SK-N-SH (cell line): ENCODE measurements around the gene C18orf63.

ENCODE experiments used
- EP300 ChIP-seq, 2 experiments: IDR thresholded peaks; 2 replicates each; pipeline versions ENCODE4 v1.4.0 to v1.6.1; 2012; ENCODE audit warnings: borderline replicate concordance in 1 of 2, low read depth in 1 of 2, low read length in 1 of 2
- EZH2phosphoT487 ChIP-seq: fragments of 200-600 bp; sonication (generic); IDR thresholded peaks from 2 replicates; pipeline ENCODE4 v1.6.1; 2017; ENCODE audit warnings: low read depth, mixed run types, mild to moderate bottlenecking, antibody characterized with exemption, moderate library complexity, borderline replicate concordance
- GATA2 ChIP-seq: sonication (generic); formaldehyde crosslinking; IDR thresholded peaks from 2 replicates; pipeline ENCODE4 v1.5.0; 2020; ENCODE audit warnings: mild to moderate bottlenecking, missing genetic modification reagents
- PBX3 ChIP-seq: IDR thresholded peaks from 2 replicates; pipeline ENCODE4; 2012
- RAD21 ChIP-seq: IDR thresholded peaks from 2 replicates; pipeline ENCODE4 v1.6.1; 2012; ENCODE audit warnings: mild to moderate bottlenecking, low read length
- REST ChIP-seq: IDR thresholded peaks from 2 replicates; pipeline ENCODE4 v1.6.1; 2012; ENCODE audit warnings: mild to moderate bottlenecking, low read depth, low read length, moderate library complexity
- TF ChIP-seq, protein P1 (sequence below): fragments of 200-600 bp; sonication (generic); IDR thresholded peaks from 2 replicates; pipeline ENCODE4 v1.6.1; 2017; ENCODE audit warnings: antibody characterized with exemption, mild to moderate bottlenecking, moderate library complexity
- TF ChIP-seq, protein P2 (sequence below): IDR thresholded peaks from 2 replicates; pipeline ENCODE4 v1.4.0; 2012; ENCODE audit warnings: low read depth

- TF ChIP-seq PBX3 (no peak), EZH2phosphoT487 (no peak), RAD21 (no peak), EP300 (IDR thresholded peaks at IDR 0.05; ENCODE audit: borderline replicate concordance in 1 of 2, low read depth in 1 of 2, low read length in 1 of 2) (no peak), GATA2 (CRISPR knock-in tag) (no peak), REST (no peak)
- TF ChIP-seq, protein P1, sequence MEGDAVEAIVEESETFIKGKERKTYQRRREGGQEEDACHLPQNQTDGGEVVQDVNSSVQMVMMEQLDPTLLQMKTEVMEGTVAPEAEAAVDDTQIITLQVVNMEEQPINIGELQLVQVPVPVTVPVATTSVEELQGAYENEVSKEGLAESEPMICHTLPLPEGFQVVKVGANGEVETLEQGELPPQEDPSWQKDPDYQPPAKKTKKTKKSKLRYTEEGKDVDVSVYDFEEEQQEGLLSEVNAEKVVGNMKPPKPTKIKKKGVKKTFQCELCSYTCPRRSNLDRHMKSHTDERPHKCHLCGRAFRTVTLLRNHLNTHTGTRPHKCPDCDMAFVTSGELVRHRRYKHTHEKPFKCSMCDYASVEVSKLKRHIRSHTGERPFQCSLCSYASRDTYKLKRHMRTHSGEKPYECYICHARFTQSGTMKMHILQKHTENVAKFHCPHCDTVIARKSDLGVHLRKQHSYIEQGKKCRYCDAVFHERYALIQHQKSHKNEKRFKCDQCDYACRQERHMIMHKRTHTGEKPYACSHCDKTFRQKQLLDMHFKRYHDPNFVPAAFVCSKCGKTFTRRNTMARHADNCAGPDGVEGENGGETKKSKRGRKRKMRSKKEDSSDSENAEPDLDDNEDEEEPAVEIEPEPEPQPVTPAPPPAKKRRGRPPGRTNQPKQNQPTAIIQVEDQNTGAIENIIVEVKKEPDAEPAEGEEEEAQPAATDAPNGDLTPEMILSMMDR = no peak
- TF ChIP-seq, protein P2, sequence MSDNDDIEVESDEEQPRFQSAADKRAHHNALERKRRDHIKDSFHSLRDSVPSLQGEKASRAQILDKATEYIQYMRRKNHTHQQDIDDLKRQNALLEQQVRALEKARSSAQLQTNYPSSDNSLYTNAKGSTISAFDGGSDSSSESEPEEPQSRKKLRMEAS = no peak
These were observed 92.2 kb downstream of the C18orf63 start for GRCh38 chr18:74407888-74408287.
